ENCODE results near the gene ANKRD52. TPM values are rescaled to one million over a fixed set of nuclear protein-coding genes. Genes with fewer than 3 reads are reported as not detected.

Gene ANKRD52
- total RNA-seq, 1 donor from 2014 or later, result 44.8 TPM

- Mint-ChIP-seq H3K27me3 (no peaks in the 10 kb centered on the region), H3K9me3 (no peaks in the 10 kb centered on the region), H3K4me3 (peak overlapping the region; percentile 99), H3K36me3 (ENCODE audit: low read depth) (peaks cover 24% of the 10 kb centered on the region), H3K4me1 (peaks cover 48% of the 10 kb centered on the region), H3K27ac (peak overlapping the region; percentile 98)
- ATAC-seq (ENCODE audit: low read depth) (no peak), DNase-seq (no peak)
- POLR2A ChIA-PET, result interaction anchor here (0.7 to 4.0 kb wide), 3 partner anchors 11 to 484 kb away, joined by 4 to 111 read pairs (median 25); no protein-coding TSS in a partner anchor
- intact Hi-C loops (cut with micrococcal nuclease), result loop anchor here (1.0 to 5.0 kb wide), 10 partner anchors 17 to 485 kb away; partner anchors contain the start of genes ANKRD52, MYL6B, PYM1 and RAB5B
- no peak for TF ChIP-seq CTCF (IDR thresholded peaks at IDR 0.05)
- CTCF ChIA-PET, result interaction anchor here (1.3 to 4.0 kb wide), 5 partner anchors 18 to 241 kb away, joined by 5 to 52 read pairs (median 34); partner anchors contain the start of genes SMARCC2 and ZC3H10
Measured at GRCh38 chr12:56223571-56224101, 34.5 kb downstream of the ANKRD52 start.

GRCh38 chr12:56222531-56222895, 35.7 kb downstream of the ANKRD52 start:
- Mint-ChIP-seq H3K4me1 (peaks cover 48% of the 10 kb centered on the region), H3K27ac (peak overlapping the region; percentile 98), H3K27me3 (no peaks in the 10 kb centered on the region), H3K4me3 (peak overlapping the region; percentile 99), H3K36me3 (ENCODE audit: low read depth) (peaks cover 24% of the 10 kb centered on the region), H3K9me3 (no peaks in the 10 kb centered on the region)
- CTCF ChIA-PET, result interaction anchor here (1.0 to 4.0 kb wide), 13 partner anchors 13 to 484 kb away, joined by 3 to 52 read pairs (median 6); partner anchors contain the start of genes ANKRD52, ESYT1, GLS2 and PA2G4
- POLR2A ChIA-PET, result interaction anchor here (0.6 to 4.0 kb wide), 27 partner anchors 10 to 1723 kb away, joined by 3 to 111 read pairs (median 7); partner anchors contain the start of genes ANKRD52, CNPY2, COQ10A and ESYT1
- DNase-seq (no peak), ATAC-seq (ENCODE audit: low read depth) (no peak)
- TF ChIP-seq CTCF (IDR thresholded peaks at IDR 0.05), result no peak
- intact Hi-C loops (cut with micrococcal nuclease), result loop anchor here (5.0 kb wide), 2 partner anchors 250 to 295 kb away; partner anchors contain the start of genes PYM1 and RAB5B

GRCh38 chr12:56221757-56222530, 36.2 kb downstream of the ANKRD52 start, which contains the start of gene RNF41:
Gene RNF41, minus strand, starts transcription at chr12:56221922. Its CDS starts 7,875 bp downstream, at chr12:56214047.
- TF ChIP-seq CTCF (IDR thresholded peaks at IDR 0.05), result no peak
- intact Hi-C loops (cut with micrococcal nuclease), result loop anchor here (1.0 to 5.0 kb wide), 8 partner anchors 45 to 1299 kb away; partner anchors contain the start of genes COQ10A, CS, DDIT3 and MYL6
- Mint-ChIP-seq H3K4me3 (peak within 1 kb of the TSS; percentile 99), H3K36me3 (ENCODE audit: low read depth) (peaks cover 23% of the 10 kb centered on the region), H3K9me3 (no peaks in the 10 kb centered on the region), H3K4me1 (peaks cover 49% of the 10 kb centered on the region), H3K27me3 (no peaks in the 10 kb centered on the region), H3K27ac (peak within 1 kb of the TSS; percentile 98)
- peak; percentile 93 for DNase-seq
- POLR2A ChIA-PET, result interaction anchor here (0.5 to 4.0 kb wide), 49 partner anchors 10 to 1724 kb away, joined by 3 to 111 read pairs (median 5); partner anchors contain the start of genes ANKRD52, ATP5F1B, BLOC1S1 and CD63
- ATAC-seq (ENCODE audit: low read depth), result peak; percentile 77
- CTCF ChIA-PET, result interaction anchor here (0.6 to 4.0 kb wide), 15 partner anchors 13 to 484 kb away, joined by 3 to 52 read pairs (median 6); partner anchors contain the start of genes ANKRD52, ESYT1, GLS2 and PA2G4

- ATAC-seq (ENCODE audit: low read depth) (peak; percentile 23), DNase-seq (no peak)
- Mint-ChIP-seq H3K27ac (peak overlapping the region; percentile 98), H3K4me1 (peaks cover 55% of the 10 kb centered on the region), H3K27me3 (no peaks in the 10 kb centered on the region), H3K4me3 (peak overlapping the region; percentile 99), H3K9me3 (no peaks in the 10 kb centered on the region), H3K36me3 (ENCODE audit: low read depth) (peaks cover 28% of the 10 kb centered on the region)
- POLR2A ChIA-PET, result interaction anchor here (0.7 to 4.0 kb wide), 40 partner anchors 9 to 939 kb away, joined by 3 to 111 read pairs (median 6); partner anchors contain the start of genes ANKRD52, BLOC1S1, CD63 and CNPY2
- intact Hi-C loops (cut with micrococcal nuclease), result loop anchor here (1.0 to 5.0 kb wide), 8 partner anchors 46 to 1300 kb away; partner anchors contain the start of genes COQ10A, CS, DDIT3 and MYL6
- CTCF ChIA-PET, result interaction anchor here (0.6 to 4.0 kb wide), 13 partner anchors 12 to 483 kb away, joined by 3 to 52 read pairs (median 6); partner anchors contain the start of genes ANKRD52, ESYT1, GLS2 and PA2G4
- TF ChIP-seq CTCF (IDR thresholded peaks at IDR 0.05), result no peak
Measured at GRCh38 chr12:56221232-56221756, 36.9 kb downstream of the ANKRD52 start.
